Neuronal stem cell (in vitro differentiated cells): ENCODE data around the gene ENOX1.

ENCODE experiments used
- DNase-seq: peaks from one replicate; pipeline ENCODE4 v3.0.0-alpha.2; 2013; ENCODE audit warnings: low spot score
- H2AFZ ChIP-seq: one replicate; pipeline ENCODE4 v1.6.1; 2013; ENCODE audit warnings: mild to moderate bottlenecking, low read length, inconsistent platforms
- H2AK5ac ChIP-seq: 2 replicates; pipeline ENCODE4 v1.6.1; 2013; ENCODE audit warnings: low read depth, mild to moderate bottlenecking, inconsistent platforms, low read length, moderate library complexity, mixed read lengths
- H2BK120ac ChIP-seq: 2 replicates; pipeline ENCODE4 v1.6.1; 2013; ENCODE audit warnings: low read depth, mild to moderate bottlenecking, inconsistent platforms, low read length, moderate library complexity, mixed read lengths
- H2BK12ac ChIP-seq: one replicate; pipeline ENCODE4 v1.6.1; 2013; ENCODE audit warnings: low read length, inconsistent platforms
- H2BK15ac ChIP-seq: 2 replicates; pipeline ENCODE4 v1.6.1; 2013; ENCODE audit warnings: mild to moderate bottlenecking, low read length, inconsistent platforms, mixed read lengths
- H2BK5ac ChIP-seq: one replicate; pipeline ENCODE4 v1.6.1; 2013; ENCODE audit warnings: inconsistent platforms, mild to moderate bottlenecking, low read length, moderate library complexity
- H3K14ac ChIP-seq: one replicate; pipeline ENCODE4 v1.6.1; 2013; ENCODE audit warnings: low read length, inconsistent platforms
- H3K18ac ChIP-seq: 2 replicates; pipeline ENCODE4 v1.6.1; 2013; ENCODE audit warnings: low read length, inconsistent platforms
- H3K23ac ChIP-seq: 2 replicates; pipeline ENCODE4 v1.6.1; 2013; ENCODE audit warnings: low read depth, mild to moderate bottlenecking, mixed read lengths, low read length, inconsistent platforms; ENCODE audit not compliant: poor library complexity
- H3K27ac ChIP-seq: replicated peaks from 3 replicates; pipeline ENCODE4 v1.5.1; 2013; ENCODE audit warnings: low read length, inconsistent platforms
- H3K27me3 ChIP-seq, 3 experiments: 2 replicates each; pipeline ENCODE4 v1.6.1; 2013; ENCODE audit warnings: low read length in 3 of 3, mild to moderate bottlenecking in 2 of 3, inconsistent platforms in 1 of 3, low read depth in 1 of 3, mixed read lengths in 1 of 3, moderate library complexity in 1 of 3; ENCODE audit not compliant: control insufficient read depth in 3 of 3, insufficient read depth in 3 of 3
- H3K36me3 ChIP-seq, 2 donors: replicated peaks in 1 of 2; 2 replicates each; pipeline ENCODE4 v1.6.1; 2013; ENCODE audit warnings: low read length in 2 of 2; ENCODE audit not compliant: control insufficient read depth in 2 of 2, insufficient read depth in 2 of 2
- H3K4ac ChIP-seq: 2 replicates; pipeline ENCODE4 v1.6.1; 2013; ENCODE audit warnings: inconsistent platforms, mild to moderate bottlenecking, low read length, moderate library complexity
- H3K4me1 ChIP-seq, 2 donors: 1 replicate in 1 of 2; 2 replicates in 1 of 2; pipeline ENCODE4 v1.6.1; 2013; ENCODE audit warnings: low read length in 2 of 2, low read depth in 1 of 2; ENCODE audit not compliant: control insufficient read depth in 2 of 2, insufficient read depth in 1 of 2
- H3K4me2 ChIP-seq: one replicate; pipeline ENCODE4 v1.6.1; 2013; ENCODE audit warnings: mild to moderate bottlenecking, low read length, inconsistent platforms; ENCODE audit not compliant: insufficient read depth, poor library complexity, severe bottlenecking
- H3K4me3 ChIP-seq, 2 donors: 2 replicates each; pipeline ENCODE4 v1.5.1; 2013; ENCODE audit warnings: low read length in 2 of 2, mild to moderate bottlenecking in 2 of 2, inconsistent platforms in 1 of 2, moderate library complexity in 1 of 2
- H3K79me1 ChIP-seq: one replicate; pipeline ENCODE4 v1.6.1; 2013; ENCODE audit warnings: low read depth, mild to moderate bottlenecking, inconsistent platforms, low read length, moderate library complexity
- H3K9ac ChIP-seq: one replicate; pipeline ENCODE4 v1.6.1; 2013; ENCODE audit warnings: mild to moderate bottlenecking, low read depth, low read length, inconsistent platforms; ENCODE audit not compliant: poor library complexity
- H3K9me3 ChIP-seq, 2 donors: replicated peaks in 1 of 2; 2 replicates each; pipeline versions ENCODE3 to v1.6.1; 2013; ENCODE audit warnings: low read length in 2 of 2, mild to moderate bottlenecking in 2 of 2, inconsistent platforms in 1 of 2, low read depth in 1 of 2, mixed read lengths in 1 of 2, moderate library complexity in 1 of 2; ENCODE audit not compliant: control insufficient read depth in 2 of 2, insufficient read depth in 1 of 2
- H4K8ac ChIP-seq: one replicate; pipeline ENCODE4 v1.6.1; 2013; ENCODE audit warnings: low read depth, mild to moderate bottlenecking, inconsistent platforms, low read length, moderate library complexity
- H4K91ac ChIP-seq: one replicate; pipeline ENCODE4 v1.6.1; 2013; ENCODE audit warnings: low read length, low read depth, mild to moderate bottlenecking, inconsistent platforms; ENCODE audit not compliant: poor library complexity
- WGBS, 2 donors: extraction: QIAGEN DNeasy Blood & Tissue Kit; methylation state at CpG; one replicate each; pipeline ENCODE4 v1.1.7; 2013; ENCODE audit warnings: missing lambda C conversion rate in 2 of 2, mixed read lengths in 1 of 2; ENCODE audit not compliant: insufficient read length in 2 of 2, insufficient replicate concordance in 1 of 2; ENCODE audit errors: extremely low coverage in 2 of 2; 5-methylcytosine and 5-hydroxymethylcytosine counted together

The ENOX1 gene

DNA sequence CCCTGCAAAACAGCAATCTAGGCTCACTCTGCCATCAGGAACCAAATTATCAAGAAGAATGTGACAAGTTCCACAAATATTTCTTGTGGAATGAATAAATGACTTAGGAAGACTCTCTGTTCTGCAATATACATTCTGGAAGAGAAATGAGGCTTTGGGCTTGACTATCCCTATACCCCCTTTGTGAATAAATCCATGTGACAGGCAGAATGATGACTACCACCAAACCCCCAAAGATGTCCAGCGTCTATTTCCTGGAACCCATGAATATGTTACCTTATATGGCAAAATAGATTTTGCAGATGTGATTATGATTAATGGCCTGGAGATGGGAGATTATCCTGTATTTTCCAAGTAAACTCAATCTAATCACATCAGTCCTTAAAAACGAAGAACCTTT is 139.3 kb downstream of the ENOX1 start:
- no peaks in the 10 kb centered on the region for H3K9me3 ChIP-seq
- peaks cover 0 to 4% of the 10 kb centered on the region in 2 donors for H3K4me1 ChIP-seq
- no peak overlapping the region for H3K4me3 ChIP-seq
- H3K4ac ChIP-seq, result no peak overlapping the region
- no peak overlapping the region for H3K23ac ChIP-seq
- no peaks in the 10 kb centered on the region for H3K27me3 ChIP-seq
- WGBS, 2 donors, result no CpG with 5 or more reads among the region's 2 CpGs
- H3K14ac ChIP-seq, result no peak overlapping the region
- H2BK5ac ChIP-seq, result no peak overlapping the region
- no peak overlapping the region for H3K4me2 ChIP-seq
- H2BK15ac ChIP-seq, result no peak overlapping the region
- H3K9ac ChIP-seq, result no peak overlapping the region
- no peak overlapping the region for H2BK120ac ChIP-seq
- no peak overlapping the region for H2AK5ac ChIP-seq
- no peak for DNase-seq
- no peak overlapping the region for H4K91ac ChIP-seq
- no peak overlapping the region for H3K18ac ChIP-seq
- no peak overlapping the region for H2AFZ ChIP-seq
- no peaks in the 10 kb centered on the region for H3K79me1 ChIP-seq
- no peak overlapping the region for H4K8ac ChIP-seq
- H2BK12ac ChIP-seq, result no peak overlapping the region
- no peaks in the 10 kb centered on the region for H3K36me3 ChIP-seq
- H3K27ac ChIP-seq, result no peak overlapping the region

GRCh38 chr13:43640476-43640875 is 146.3 kb downstream of the ENOX1 start:
- WGBS, 2 donors, result no CpG with 5 or more reads among the region's 1 CpG
- H3K9ac ChIP-seq, result no peak overlapping the region
- no peak overlapping the region for H2BK12ac ChIP-seq
- H3K23ac ChIP-seq, result no peak overlapping the region
- H4K8ac ChIP-seq, result no peak overlapping the region
- no peak overlapping the region for H4K91ac ChIP-seq
- no peaks in the 10 kb centered on the region for H3K9me3 ChIP-seq
- H3K4me3 ChIP-seq, result no peak overlapping the region
- H3K4ac ChIP-seq, result no peak overlapping the region
- no peak overlapping the region for H3K27ac ChIP-seq
- H3K27me3 ChIP-seq, result no peaks in the 10 kb centered on the region
- H2AK5ac ChIP-seq, result no peak overlapping the region
- DNase-seq, result no peak
- no peak overlapping the region for H3K4me2 ChIP-seq
- H3K14ac ChIP-seq, result no peak overlapping the region
- H2BK15ac ChIP-seq, result no peak overlapping the region
- no peak overlapping the region for H2BK120ac ChIP-seq
- H3K36me3 ChIP-seq, result no peaks in the 10 kb centered on the region
- H2AFZ ChIP-seq, result no peak overlapping the region
- H3K79me1 ChIP-seq, result peaks cover 1% of the 10 kb centered on the region
- H2BK5ac ChIP-seq, result no peak overlapping the region
- no peaks in the 10 kb centered on the region for H3K4me1 ChIP-seq
- no peak overlapping the region for H3K18ac ChIP-seq

DNA sequence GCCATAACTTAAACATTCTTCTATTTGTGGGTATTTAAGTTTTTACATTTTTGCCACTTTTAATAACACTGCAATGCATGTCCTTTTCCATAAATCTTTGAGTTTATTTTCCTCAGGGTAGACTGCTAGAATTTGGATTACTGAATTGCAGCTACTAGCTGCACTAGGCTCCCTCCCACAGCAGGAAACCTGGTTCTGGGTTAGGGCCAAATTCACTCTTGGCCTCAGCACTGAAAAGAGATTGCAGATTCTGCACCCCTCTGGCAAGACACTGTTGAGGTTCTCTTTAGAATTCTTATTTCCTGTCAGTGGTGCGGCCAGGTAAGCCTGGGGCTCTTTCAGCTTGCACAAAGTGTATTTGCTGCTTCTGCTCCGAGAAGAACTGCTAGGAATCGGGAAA is 155.7 kb downstream of the ENOX1 start:
- no peak overlapping the region for H4K91ac ChIP-seq
- no peaks in the 10 kb centered on the region for H3K9me3 ChIP-seq
- H3K4ac ChIP-seq, result no peak overlapping the region
- H3K4me1 ChIP-seq, result peaks cover 0 to 2% of the 10 kb centered on the region in 2 donors
- DNase-seq, result no peak
- no peak overlapping the region for H2AFZ ChIP-seq
- H3K18ac ChIP-seq, result no peak overlapping the region
- H3K27ac ChIP-seq, result no peak overlapping the region
- no peak overlapping the region for H2BK12ac ChIP-seq
- H3K79me1 ChIP-seq, result peaks cover 1% of the 10 kb centered on the region
- no peak overlapping the region for H3K4me3 ChIP-seq
- H3K27me3 ChIP-seq, result no peaks in the 10 kb centered on the region
- WGBS, 2 donors, result no CpG with 5 or more reads among the region's 3 CpGs
- H3K14ac ChIP-seq, result no peak overlapping the region
- no peak overlapping the region for H2BK15ac ChIP-seq
- H2BK120ac ChIP-seq, result no peak overlapping the region
- no peak overlapping the region for H4K8ac ChIP-seq
- H2AK5ac ChIP-seq, result no peak overlapping the region
- no peak overlapping the region for H3K4me2 ChIP-seq
- no peak overlapping the region for H2BK5ac ChIP-seq
- no peaks in the 10 kb centered on the region for H3K36me3 ChIP-seq
- H3K9ac ChIP-seq, result no peak overlapping the region
- H3K23ac ChIP-seq, result no peak overlapping the region

GRCh38 chr13:43629691-43630480 is 156.9 kb downstream of the ENOX1 start:
- Histone ChIP-seq H2BK15ac (no peak overlapping the region), H2BK120ac (no peak overlapping the region), H3K4me1 (peaks cover 0 to 2% of the 10 kb centered on the region in 2 donors), H3K27me3 (no peaks in the 10 kb centered on the region), H4K91ac (no peak overlapping the region), H3K9me3 (no peaks in the 10 kb centered on the region), H2BK5ac (no peak overlapping the region), H3K4ac (no peak overlapping the region), H3K36me3 (no peaks in the 10 kb centered on the region), H3K14ac (no peak overlapping the region), H3K18ac (no peak overlapping the region), H2AFZ (no peak overlapping the region), H3K23ac (no peak overlapping the region), H4K8ac (no peak overlapping the region), H2BK12ac (no peak overlapping the region), H3K79me1 (no peaks in the 10 kb centered on the region), H2AK5ac (no peak overlapping the region), H3K4me2 (no peak overlapping the region), H3K27ac (peak overlapping the region; percentile 33), H3K4me3 (no peak overlapping the region), H3K9ac (no peak overlapping the region)
- no peak for DNase-seq
- no CpG with 5 or more reads among the region's 3 CpGs for WGBS, 2 donors
